SU-DHL-6 (cell line): ENCODE data around the gene VASN.

Experiments used
- EZH2phosphoT487 ChIP-seq: fragments of 200-600 bp; sonication (generic), shearing (Covaris generic); conservative IDR thresholded peaks from 2 replicates; pipeline ENCODE4 v1.6.1; 2018; ENCODE audit warnings: mild to moderate bottlenecking, antibody characterized with exemption, low read length, moderate library complexity, mixed read lengths
- TF ChIP-seq, protein P1 (sequence below): fragments of 200-600 bp; sonication (generic); IDR thresholded peaks from one replicate; pipeline ENCODE4 v1.5.1; 2017; ENCODE audit warnings: antibody characterized with exemption, mild to moderate bottlenecking, low read length, moderate library complexity; ENCODE audit not compliant: insufficient read depth, poor library complexity, severe bottlenecking

DNA sequence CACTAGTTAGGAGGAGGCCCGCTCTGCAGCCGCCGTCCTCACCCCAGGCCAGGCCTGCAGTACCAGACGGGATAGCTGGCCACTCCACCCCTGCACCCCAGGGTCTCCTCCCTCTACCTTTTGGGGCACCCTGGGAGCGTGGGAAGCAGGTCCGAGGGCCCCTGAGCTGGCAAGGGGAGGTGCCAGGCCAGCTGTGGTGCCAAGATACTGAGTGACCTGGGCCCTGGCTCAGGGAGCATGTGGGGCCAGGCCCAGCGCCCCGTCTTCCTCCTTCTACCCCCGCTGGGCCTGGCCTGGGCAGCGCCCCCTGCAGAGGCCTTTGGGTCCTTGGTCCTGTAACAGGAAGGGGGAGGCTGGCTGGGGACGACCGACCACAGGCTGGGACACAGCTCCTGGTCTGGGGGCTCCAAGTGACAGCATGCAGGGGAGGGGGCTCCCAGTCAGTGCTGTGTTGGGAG, 33.5 kb upstream of the VASN start:
- TF ChIP-seq, protein P1, sequence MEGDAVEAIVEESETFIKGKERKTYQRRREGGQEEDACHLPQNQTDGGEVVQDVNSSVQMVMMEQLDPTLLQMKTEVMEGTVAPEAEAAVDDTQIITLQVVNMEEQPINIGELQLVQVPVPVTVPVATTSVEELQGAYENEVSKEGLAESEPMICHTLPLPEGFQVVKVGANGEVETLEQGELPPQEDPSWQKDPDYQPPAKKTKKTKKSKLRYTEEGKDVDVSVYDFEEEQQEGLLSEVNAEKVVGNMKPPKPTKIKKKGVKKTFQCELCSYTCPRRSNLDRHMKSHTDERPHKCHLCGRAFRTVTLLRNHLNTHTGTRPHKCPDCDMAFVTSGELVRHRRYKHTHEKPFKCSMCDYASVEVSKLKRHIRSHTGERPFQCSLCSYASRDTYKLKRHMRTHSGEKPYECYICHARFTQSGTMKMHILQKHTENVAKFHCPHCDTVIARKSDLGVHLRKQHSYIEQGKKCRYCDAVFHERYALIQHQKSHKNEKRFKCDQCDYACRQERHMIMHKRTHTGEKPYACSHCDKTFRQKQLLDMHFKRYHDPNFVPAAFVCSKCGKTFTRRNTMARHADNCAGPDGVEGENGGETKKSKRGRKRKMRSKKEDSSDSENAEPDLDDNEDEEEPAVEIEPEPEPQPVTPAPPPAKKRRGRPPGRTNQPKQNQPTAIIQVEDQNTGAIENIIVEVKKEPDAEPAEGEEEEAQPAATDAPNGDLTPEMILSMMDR, result no peak
- no peak for TF ChIP-seq EZH2phosphoT487
